DOHH2 (cell line): Measurements from ENCODE around the gene GFI1.

ENCODE experiments used
- H3F3A ChIP-seq: fragments of 200-600 bp; sonication (generic), shearing (Covaris generic); 2 replicates; pipeline ENCODE4 v1.6.0; 2016; ENCODE audit warnings: antibody characterized with exemption, mild to moderate bottlenecking; ENCODE audit not compliant: control insufficient read depth, insufficient read depth
- H3K27ac ChIP-seq: fragments of 200-600 bp; sonication (generic); 2 replicates; pipeline ENCODE4 v1.5.1; 2014; ENCODE audit warnings: low read depth, mild to moderate bottlenecking, low read length, moderate library complexity
- H3K27me3 ChIP-seq: fragments of 200-600 bp; sonication (generic); 2 replicates; pipeline ENCODE4 v1.6.1; 2014; ENCODE audit warnings: mild to moderate bottlenecking, low read length, mixed read lengths; ENCODE audit not compliant: control insufficient read depth
- H3K36me3 ChIP-seq: fragments of 200-600 bp; sonication (generic); 2 replicates; pipeline ENCODE4 v1.6.1; 2014; ENCODE audit warnings: mild to moderate bottlenecking, low read length, moderate library complexity, mixed read lengths; ENCODE audit not compliant: control insufficient read depth
- H3K4me1 ChIP-seq: fragments of 200-600 bp; sonication (generic); 2 replicates; pipeline ENCODE4 v1.6.1; 2014; ENCODE audit warnings: mild to moderate bottlenecking, low read length, mixed read lengths; ENCODE audit not compliant: control insufficient read depth
- H3K4me2 ChIP-seq: fragments of 200-600 bp; sonication (generic); 2 replicates; pipeline ENCODE4 v1.6.0; 2014; ENCODE audit warnings: mild to moderate bottlenecking, low read length, moderate library complexity
- H3K4me3 ChIP-seq: fragments of 200-600 bp; sonication (generic); 2 replicates; pipeline ENCODE4 v1.5.1; 2014; ENCODE audit warnings: mild to moderate bottlenecking, low read length, mixed read lengths
- H3K79me2 ChIP-seq: fragments of 200-600 bp; sonication (generic); 2 replicates; pipeline ENCODE4 v1.6.1; 2014; ENCODE audit warnings: mild to moderate bottlenecking, low read length, mixed read lengths; ENCODE audit not compliant: control insufficient read depth
- H3K9me2 ChIP-seq: fragments of 200-600 bp; sonication (generic); replicated peaks from 2 replicates; pipeline ENCODE4 v1.6.1; 2014; ENCODE audit warnings: mild to moderate bottlenecking, low read length, mixed read lengths; ENCODE audit not compliant: control insufficient read depth
- H3K9me3 ChIP-seq: fragments of 200-600 bp; sonication (generic); 2 replicates; pipeline ENCODE4 v1.6.1; 2014; ENCODE audit warnings: antibody characterized with exemption, low read length, mixed read lengths; ENCODE audit not compliant: control insufficient read depth, insufficient read depth
- H4K20me1 ChIP-seq: fragments of 200-600 bp; sonication (generic); 2 replicates; pipeline ENCODE4 v1.6.0; 2014; ENCODE audit warnings: low read depth, mild to moderate bottlenecking, antibody characterized with exemption, low read length, moderate library complexity; ENCODE audit not compliant: control insufficient read depth, insufficient read depth
- CTCF ChIP-seq: fragments of 200-600 bp; sonication (generic); IDR thresholded peaks from one replicate; pipeline ENCODE4 v1.5.1; 2014; ENCODE audit warnings: antibody characterized with exemption, mild to moderate bottlenecking, low read depth, low read length; ENCODE audit not compliant: poor library complexity, severe bottlenecking
- EZH2phosphoT487 ChIP-seq: fragments of 200-600 bp; sonication (generic); IDR thresholded peaks from 2 replicates; pipeline ENCODE4 v1.6.1; 2017; ENCODE audit warnings: borderline replicate concordance, mild to moderate bottlenecking, antibody characterized with exemption, low read length, moderate library complexity, mixed read lengths

Gene GFI1

GRCh38 chr1:92519043-92519442, 32.3 kb upstream of the GFI1 start:
- Histone ChIP-seq H3K9me2 (no peaks in the 10 kb centered on the region), H3K4me3 (no peak overlapping the region), H4K20me1 (no peaks in the 10 kb centered on the region), H3K4me1 (no peaks in the 10 kb centered on the region), H3K9me3 (no peaks in the 10 kb centered on the region), H3K79me2 (no peaks in the 10 kb centered on the region), H3K27ac (no peak overlapping the region), H3F3A (no peaks in the 10 kb centered on the region), H3K4me2 (no peak overlapping the region), H3K36me3 (no peaks in the 10 kb centered on the region), H3K27me3 (no peaks in the 10 kb centered on the region)
- TF ChIP-seq CTCF (no peak), EZH2phosphoT487 (no peak)

GRCh38 chr1:92516574-92516973, 29.8 kb upstream of the GFI1 start:
- Histone ChIP-seq H3K4me3 (no peak overlapping the region), H4K20me1 (no peaks in the 10 kb centered on the region), H3K9me3 (no peaks in the 10 kb centered on the region), H3F3A (no peaks in the 10 kb centered on the region), H3K4me2 (no peak overlapping the region), H3K27me3 (no peaks in the 10 kb centered on the region), H3K4me1 (no peaks in the 10 kb centered on the region), H3K27ac (no peak overlapping the region), H3K79me2 (no peaks in the 10 kb centered on the region), H3K9me2 (no peaks in the 10 kb centered on the region), H3K36me3 (no peaks in the 10 kb centered on the region)
- no peak for TF ChIP-seq CTCF
- TF ChIP-seq EZH2phosphoT487, result no peak

- Histone ChIP-seq H3K9me3 (no peaks in the 10 kb centered on the region), H3K79me2 (no peaks in the 10 kb centered on the region), H3K4me1 (no peaks in the 10 kb centered on the region), H3K4me3 (no peak overlapping the region), H4K20me1 (no peaks in the 10 kb centered on the region), H3K27ac (no peak overlapping the region), H3K9me2 (no peaks in the 10 kb centered on the region), H3K36me3 (no peaks in the 10 kb centered on the region), H3K27me3 (no peaks in the 10 kb centered on the region), H3F3A (no peaks in the 10 kb centered on the region), H3K4me2 (no peak overlapping the region)
- TF ChIP-seq CTCF (no peak), EZH2phosphoT487 (no peak)
These were observed 29.1 kb upstream of the GFI1 start for GRCh38 chr1:92515796-92516201.

GRCh38 chr1:92511541-92511940, 24.8 kb upstream of the GFI1 start:
- Histone ChIP-seq H3K9me2 (no peaks in the 10 kb centered on the region), H3K27me3 (no peaks in the 10 kb centered on the region), H3F3A (no peaks in the 10 kb centered on the region), H3K27ac (no peak overlapping the region), H4K20me1 (no peaks in the 10 kb centered on the region), H3K79me2 (no peaks in the 10 kb centered on the region), H3K4me1 (no peaks in the 10 kb centered on the region), H3K36me3 (no peaks in the 10 kb centered on the region), H3K4me3 (no peak overlapping the region), H3K9me3 (no peaks in the 10 kb centered on the region), H3K4me2 (no peak overlapping the region)
- TF ChIP-seq EZH2phosphoT487 (no peak), CTCF (no peak)
